NCI-H526 (cell line): ENCODE data around the gene UNG.

ENCODE experiments used
- DNase-seq, 2 experiments: peaks; one replicate each; lab custom pipeline; 2025; lab: John Stamatoyannopoulos, UW

The UNG gene

GRCh38 chr12:109089683-109090082, 7.7 kb upstream of the UNG start:
- no peak for DNase-seq

- DNase-seq: no peak
Observed at GRCh38 chr12:109092497-109093021, 4.8 kb upstream of the UNG start.

- DNase-seq: peak; percentile 87 to 95
Observed at GRCh38 chr12:109093022-109093918, 4.1 kb upstream of the UNG start, which contains the start of gene ALKBH2. TSS of gene ALKBH2 (minus strand) at chr12:109093472. CDS start at chr12:109092786, 686 bp downstream.

- no peak for DNase-seq
Observed at GRCh38 chr12:109097140-109097434, 310 bp upstream of the UNG start.

- DNase-seq: peak; percentile 43 to 69
Observed at GRCh38 chr12:109098183-109098604, 797 bp downstream of the UNG start.

GRCh38 chr12:109098651-109099050, 1.3 kb downstream of the UNG start:
- no peak for DNase-seq

GRCh38 chr12:109099431-109100020, 2.1 kb downstream of the UNG start:
- no peak for DNase-seq

- DNase-seq: no peak
Observed at GRCh38 chr12:109100741-109101140, 3.3 kb downstream of the UNG start.

- no peak for DNase-seq
Observed at GRCh38 chr12:109102491-109102890, 5.1 kb downstream of the UNG start.

GRCh38 chr12:109105176-109105575, 7.8 kb downstream of the UNG start:
- DNase-seq: no peak

- DNase-seq: no peak
Observed at GRCh38 chr12:109109746-109110350, 12.5 kb downstream of the UNG start.

- peak in 1 of 2 experiments; percentile 58 for DNase-seq
Observed at GRCh38 chr12:109110988-109111495, 13.6 kb downstream of the UNG start.

GRCh38 chr12:109112720-109113465, 15.5 kb downstream of the UNG start:
- DNase-seq: no peak

GRCh38 chr12:109113661-109114321, 16.4 kb downstream of the UNG start:
- DNase-seq: no peak

GRCh38 chr12:109114644-109115043, 17.2 kb downstream of the UNG start:
- no peak for DNase-seq

- DNase-seq: no peak
Observed at GRCh38 chr12:109115404-109115757, 18.0 kb downstream of the UNG start.

- no peak for DNase-seq
Observed at GRCh38 chr12:109115758-109116610, 18.6 kb downstream of the UNG start, which contains the start of gene ACACB. TSS of gene ACACB (plus strand) at chr12:109116587. CDS start at chr12:109139406, 22,819 bp downstream.

- DNase-seq: no peak
Observed at GRCh38 chr12:109116611-109116949, 19.2 kb downstream of the UNG start.

- no peak for DNase-seq
Observed at GRCh38 chr12:109120095-109120494, 22.7 kb downstream of the UNG start.

GRCh38 chr12:109120557-109120956, 23.2 kb downstream of the UNG start:
- no peak for DNase-seq
